T-helper 2 cell treated with Interferon-gamma antibody and Interleukin-4, amounts not matched to agents 100 ng/mL and 5 ng/mL, for 36 hours (primary cell): ENCODE results near the gene GPR82. TPM values are rescaled to one million over a fixed set of nuclear protein-coding genes. Genes with fewer than 3 reads are reported as not detected.

ENCODE experiments used
- total RNA-seq: library from RNA; stranded (reverse); gene quantifications from 2 replicates; pipeline ENCODE4 v1.2.3, GENCODE V29; 2022

Gene GPR82
- total RNA-seq, 1 donor from 2014 or later: 0.07 TPM

Other genes starting within 250 kb of the GPR82 start
- gene GPR34, start 35.2 kb upstream of the GPR82 start, total RNA-seq: 0.14 TPM in 1 of 2 replicates, not detected in the other
- gene CASK, start 199.4 kb downstream of the GPR82 start, total RNA-seq: 33.0 and 40.1 TPM in 2 replicates